Ishikawa (cell line): ENCODE measurements around the gene ADAM22.

ENCODE experiments used
- CEBPB ChIP-seq: IDR thresholded peaks from 2 replicates; pipeline ENCODE4 v1.6.1; 2012
- CREB1 ChIP-seq: IDR thresholded peaks from 2 replicates; pipeline ENCODE4 v1.6.1; 2012; ENCODE audit warnings: low read depth
- EP300 ChIP-seq: IDR thresholded peaks from 2 replicates; pipeline ENCODE4 v1.6.1; 2012; ENCODE audit warnings: borderline replicate concordance
- NFIC ChIP-seq: IDR thresholded peaks from 2 replicates; pipeline ENCODE4 v1.6.1; 2012
- RAD21 ChIP-seq: IDR thresholded peaks from 2 replicates; pipeline ENCODE4 v1.6.1; 2012; ENCODE audit warnings: low read depth
- TAF1 ChIP-seq: IDR thresholded peaks from 2 replicates; pipeline ENCODE4 v1.6.1; 2012; ENCODE audit warnings: low read depth, mild to moderate bottlenecking
- TEAD4 ChIP-seq: IDR thresholded peaks from 2 replicates; pipeline ENCODE4 v1.6.1; 2012
- YY1 ChIP-seq: IDR thresholded peaks from 2 replicates; pipeline ENCODE4 v1.6.1; 2012; ENCODE audit warnings: low read depth
- TF ChIP-seq, protein P1 (sequence below): IDR thresholded peaks from 2 replicates; pipeline ENCODE4 v1.6.1; 2012; ENCODE audit warnings: low read depth, mild to moderate bottlenecking
- TF ChIP-seq, protein P2 (sequence below): IDR thresholded peaks from 2 replicates; pipeline ENCODE4 v1.6.1; 2012

DNA sequence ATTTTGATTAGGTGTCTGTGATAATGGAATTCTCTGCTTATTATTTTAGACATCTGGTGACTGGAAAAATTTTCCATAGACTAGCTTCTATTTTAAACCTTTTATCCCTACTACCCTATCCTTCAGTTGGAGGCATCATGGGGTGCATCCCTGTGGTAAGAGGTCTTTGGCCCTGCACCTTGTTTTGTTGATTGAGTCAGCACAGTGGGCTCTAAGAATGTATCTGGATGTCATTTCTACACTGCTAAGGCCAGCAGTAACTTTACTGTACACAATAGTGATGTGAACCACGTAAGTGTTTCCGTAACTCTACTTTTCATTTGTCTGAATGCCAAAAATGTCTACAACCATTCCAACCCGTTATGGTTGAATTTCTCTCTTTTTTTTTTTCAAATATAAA is 75.6 kb downstream of the ADAM22 start:
- TF ChIP-seq CEBPB (no peak), EP300 (no peak), TAF1 (no peak), RAD21 (no peak), TEAD4 (no peak), NFIC (no peak), YY1 (no peak), CREB1 (no peak)
- TF ChIP-seq, protein P1, sequence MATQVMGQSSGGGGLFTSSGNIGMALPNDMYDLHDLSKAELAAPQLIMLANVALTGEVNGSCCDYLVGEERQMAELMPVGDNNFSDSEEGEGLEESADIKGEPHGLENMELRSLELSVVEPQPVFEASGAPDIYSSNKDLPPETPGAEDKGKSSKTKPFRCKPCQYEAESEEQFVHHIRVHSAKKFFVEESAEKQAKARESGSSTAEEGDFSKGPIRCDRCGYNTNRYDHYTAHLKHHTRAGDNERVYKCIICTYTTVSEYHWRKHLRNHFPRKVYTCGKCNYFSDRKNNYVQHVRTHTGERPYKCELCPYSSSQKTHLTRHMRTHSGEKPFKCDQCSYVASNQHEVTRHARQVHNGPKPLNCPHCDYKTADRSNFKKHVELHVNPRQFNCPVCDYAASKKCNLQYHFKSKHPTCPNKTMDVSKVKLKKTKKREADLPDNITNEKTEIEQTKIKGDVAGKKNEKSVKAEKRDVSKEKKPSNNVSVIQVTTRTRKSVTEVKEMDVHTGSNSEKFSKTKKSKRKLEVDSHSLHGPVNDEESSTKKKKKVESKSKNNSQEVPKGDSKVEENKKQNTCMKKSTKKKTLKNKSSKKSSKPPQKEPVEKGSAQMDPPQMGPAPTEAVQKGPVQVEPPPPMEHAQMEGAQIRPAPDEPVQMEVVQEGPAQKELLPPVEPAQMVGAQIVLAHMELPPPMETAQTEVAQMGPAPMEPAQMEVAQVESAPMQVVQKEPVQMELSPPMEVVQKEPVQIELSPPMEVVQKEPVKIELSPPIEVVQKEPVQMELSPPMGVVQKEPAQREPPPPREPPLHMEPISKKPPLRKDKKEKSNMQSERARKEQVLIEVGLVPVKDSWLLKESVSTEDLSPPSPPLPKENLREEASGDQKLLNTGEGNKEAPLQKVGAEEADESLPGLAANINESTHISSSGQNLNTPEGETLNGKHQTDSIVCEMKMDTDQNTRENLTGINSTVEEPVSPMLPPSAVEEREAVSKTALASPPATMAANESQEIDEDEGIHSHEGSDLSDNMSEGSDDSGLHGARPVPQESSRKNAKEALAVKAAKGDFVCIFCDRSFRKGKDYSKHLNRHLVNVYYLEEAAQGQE = no peak
- TF ChIP-seq, protein P2, sequence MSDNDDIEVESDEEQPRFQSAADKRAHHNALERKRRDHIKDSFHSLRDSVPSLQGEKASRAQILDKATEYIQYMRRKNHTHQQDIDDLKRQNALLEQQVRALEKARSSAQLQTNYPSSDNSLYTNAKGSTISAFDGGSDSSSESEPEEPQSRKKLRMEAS = no peak
